Activated CD8-positive, alpha-beta memory T cell treated with anti-CD3 and anti-CD28 coated beads, Interleukin-2, amount 10 ng/mL, durations not matched to agents 7 days and 5 days (primary cell): ENCODE results near the gene C1orf50. TPM values are rescaled to one million over a fixed set of nuclear protein-coding genes. Genes with fewer than 3 reads are reported as not detected.

Experiments used
- ATAC-seq: fragments of 150-1000 bp; cut with Tn5 transposase; one replicate; pipeline ENCODE4 v1.10.0; 2021; ENCODE audit warnings: moderate library complexity
- CTCF ChIA-PET: fragments of 350-600 bp; sonication (Branson Sonifier 250); formaldehyde crosslinking; loops from one replicate; lab custom pipeline; 2021; ENCODE audit warnings: antibody characterized with exemption; lab: Charles Lee
- DNase-seq: peaks from one replicate; pipeline ENCODE4 v3.0.0-alpha.2; 2020
- H3K27ac Mint-ChIP-seq: one replicate; pipeline ENCODE4 v1.8.0; 2021; ENCODE audit warnings: mild to moderate bottlenecking, mixed read lengths
- H3K27me3 Mint-ChIP-seq: one replicate; pipeline ENCODE4 v1.8.0; 2021; ENCODE audit warnings: mixed read lengths
- H3K36me3 Mint-ChIP-seq: one replicate; pipeline ENCODE4 v1.8.0; 2021; ENCODE audit warnings: mild to moderate bottlenecking, mixed read lengths
- H3K4me1 Mint-ChIP-seq: one replicate; pipeline ENCODE4 v1.8.0; 2021; ENCODE audit warnings: mixed read lengths
- H3K4me3 Mint-ChIP-seq: one replicate; pipeline ENCODE4 v1.8.0; 2021; ENCODE audit warnings: mild to moderate bottlenecking, moderate library complexity, mixed read lengths
- H3K9me3 Mint-ChIP-seq: one replicate; pipeline ENCODE4 v1.8.0; 2022; ENCODE audit warnings: low read depth, mixed read lengths
- total RNA-seq, 2 experiments: library from RNA; stranded (reverse); gene quantifications; one replicate each; pipeline ENCODE4 v1.2.3, GENCODE V29; 2021

C1orf50 gene
- total RNA-seq, 2 experiments from 2014 or later = 4.6 to 10.3 TPM

- no peak overlapping the region for H3K4me3 Mint-ChIP-seq
- H3K27me3 Mint-ChIP-seq = no peaks in the 10 kb centered on the region
- H3K36me3 Mint-ChIP-seq = no peaks in the 10 kb centered on the region
- DNase-seq = no peak
- H3K9me3 Mint-ChIP-seq = no peaks in the 10 kb centered on the region
- H3K4me1 Mint-ChIP-seq = peaks cover 10% of the 10 kb centered on the region
- no peak for ATAC-seq
- CTCF ChIA-PET = interaction anchor here (0.5 to 5.7 kb wide), 2 partner anchors 22 to 217 kb away, joined by 3 to 18 read pairs; partner anchors contain the start of gene ZNF691
- no peak overlapping the region for H3K27ac Mint-ChIP-seq
These were observed 57.5 kb downstream of the C1orf50 start for GRCh38 chr1:42824481-42825035.

DNA sequence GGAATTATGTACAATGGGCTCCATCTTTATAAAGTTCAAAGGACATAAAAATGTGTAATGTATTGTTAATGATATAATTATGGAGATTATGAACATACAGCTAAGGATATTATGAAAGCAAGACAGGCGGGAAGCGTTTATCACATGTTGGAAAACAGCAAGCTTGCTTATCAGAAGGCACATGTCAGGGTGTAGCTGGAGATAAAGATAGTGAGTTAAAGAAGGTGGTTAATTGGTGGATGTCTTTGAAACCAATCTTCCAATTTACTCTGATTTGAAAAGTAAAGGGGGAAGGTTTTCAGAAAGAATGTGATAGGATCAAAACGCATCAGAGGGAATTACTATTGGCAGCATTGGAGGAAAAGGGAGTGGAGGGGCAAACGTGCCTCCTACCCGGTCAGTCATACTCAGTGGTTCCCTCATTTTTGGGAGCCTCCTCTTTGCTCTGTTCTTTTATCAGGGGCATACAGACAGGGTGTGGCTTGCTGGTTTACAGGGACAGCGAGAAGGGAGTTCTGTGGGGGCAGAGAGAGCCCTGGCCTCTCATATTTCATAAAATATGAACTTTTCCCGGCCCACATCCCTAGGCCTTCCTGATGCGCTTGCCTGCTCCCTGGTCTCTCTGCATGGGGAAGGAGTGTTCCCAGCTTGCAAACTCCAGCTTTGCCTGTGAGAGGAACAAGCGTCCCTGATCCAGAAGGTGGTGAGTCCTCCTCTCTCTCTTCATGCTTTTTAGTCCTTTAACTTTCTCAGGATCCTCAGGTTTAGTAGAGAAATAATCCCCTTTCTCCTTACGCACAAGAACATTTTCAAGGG, 58.2 kb downstream of the C1orf50 start:
- H3K9me3 Mint-ChIP-seq = no peaks in the 10 kb centered on the region
- H3K27ac Mint-ChIP-seq = no peak overlapping the region
- no peaks in the 10 kb centered on the region for H3K36me3 Mint-ChIP-seq
- DNase-seq = no peak
- no peaks in the 10 kb centered on the region for H3K27me3 Mint-ChIP-seq
- no peak for ATAC-seq
- H3K4me1 Mint-ChIP-seq = peaks cover 10% of the 10 kb centered on the region
- CTCF ChIA-PET = interaction anchor here (0.5 to 5.7 kb wide), 2 partner anchors 21 to 218 kb away, joined by 3 to 18 read pairs; partner anchors contain the start of gene ZNF691
- no peak overlapping the region for H3K4me3 Mint-ChIP-seq

Other genes with a start within 250 kb of the C1orf50 start
- gene PPIH, start 108.8 kb upstream of the C1orf50 start, total RNA-seq = 100 to 1,000 TPM in 1 of 2 experiments, 10 to 100 TPM in 1; 93.7 to 104 TPM
- 100 to 1,000 TPM; 731 to 790 TPM for gene YBX1, start 84.8 kb upstream of the C1orf50 start, total RNA-seq
- not detected for gene CLDN19, start 27.0 kb upstream of the C1orf50 start, total RNA-seq
- 10 to 100 TPM; 48.1 to 54.0 TPM for gene P3H1, start 221 bp upstream of the C1orf50 start, total RNA-seq
- gene TMEM269, start 17.7 kb downstream of the C1orf50 start, total RNA-seq = under 1 TPM in 1 of 2 experiments, not detected in 1; 0.12 TPM
- gene ERMAP, start 49.9 kb downstream of the C1orf50 start, total RNA-seq = 1 to 10 TPM; 3.7 to 4.1 TPM
- gene SVBP, start 50.1 kb downstream of the C1orf50 start, total RNA-seq = 10 to 100 TPM; 11.5 to 14.8 TPM
- gene ZNF691, start 79.4 kb downstream of the C1orf50 start, total RNA-seq = 10 to 100 TPM in 1 of 2 experiments, 1 to 10 TPM in 1; 9.8 to 13.9 TPM
- gene SLC2A1, start 191.6 kb downstream of the C1orf50 start, total RNA-seq = 100 to 1,000 TPM; 113 to 140 TPM